Liver (tissue), 9 donors: ENCODE data around the gene WDR45B. TPM values are rescaled to one million over a fixed set of nuclear protein-coding genes. Genes with fewer than 3 reads are reported as not detected.

Experiments
- DNase-seq: peaks from one replicate; pipeline ENCODE4 v3.0.0-alpha.2; 2017; ENCODE audit warnings: low spot score
- H3K27ac ChIP-seq, 2 donors: one replicate each; pipeline ENCODE4 v1.7.0; 2013; ENCODE audit warnings: inconsistent platforms in 2 of 2, low read length in 2 of 2, control low read depth in 1 of 2, low read depth in 1 of 2, mild to moderate bottlenecking in 1 of 2
- H3K27me3 ChIP-seq, 4 donors: one replicate each; pipeline versions ENCODE4 v1.6.1 to v1.7.0; 2013; ENCODE audit warnings: low read length in 3 of 4, inconsistent platforms in 1 of 4, mild to moderate bottlenecking in 1 of 4, moderate library complexity in 1 of 4; ENCODE audit not compliant: control insufficient read depth in 4 of 4, insufficient read depth in 4 of 4
- H3K36me3 ChIP-seq, 4 donors: one replicate each; pipeline versions ENCODE4 v1.6.1 to v1.7.0; 2013; ENCODE audit warnings: low read length in 3 of 4, mild to moderate bottlenecking in 3 of 4, low read depth in 1 of 4, moderate library complexity in 1 of 4; ENCODE audit not compliant: control insufficient read depth in 4 of 4, insufficient read depth in 3 of 4
- H3K4me1 ChIP-seq, 4 donors: one replicate each; pipeline versions ENCODE4 v1.6.1 to v1.7.0; 2013; ENCODE audit warnings: low read length in 3 of 4, mild to moderate bottlenecking in 3 of 4, moderate library complexity in 1 of 4; ENCODE audit not compliant: control insufficient read depth in 4 of 4, insufficient read depth in 4 of 4
- H3K4me3 ChIP-seq, 3 donors: one replicate each; pipeline versions ENCODE4 v1.6.1 to v1.7.0; 2013; ENCODE audit warnings: low read length in 3 of 3, control low read depth in 1 of 3, low read depth in 1 of 3, mild to moderate bottlenecking in 1 of 3
- H3K9ac ChIP-seq, 2 donors: one replicate each; pipeline ENCODE4 v1.7.0; 2013; ENCODE audit warnings: low read length in 2 of 2, mild to moderate bottlenecking in 2 of 2, moderate library complexity in 2 of 2, control low read depth in 1 of 2, low read depth in 1 of 2
- H3K9me3 ChIP-seq, 4 donors: one replicate each; pipeline versions ENCODE4 v1.6.1 to v1.7.0; 2013; ENCODE audit warnings: low read length in 3 of 4; ENCODE audit not compliant: control insufficient read depth in 4 of 4
- EGR1 ChIP-seq, 2 donors: IDR thresholded peaks; 2 replicates each; pipeline ENCODE4 v1.6.1; 2016 to 2018; ENCODE audit warnings: antibody characterized with exemption in 2 of 2, low read depth in 2 of 2
- FOXA1 ChIP-seq: IDR thresholded peaks from 2 replicates; pipeline ENCODE4 v1.6.1; 2016; ENCODE audit warnings: antibody characterized with exemption
- FOXA2 ChIP-seq: IDR thresholded peaks from 2 replicates; pipeline ENCODE4 v1.6.1; 2016; ENCODE audit warnings: antibody characterized with exemption
- GABPA ChIP-seq, 2 donors: IDR thresholded peaks in 1 of 2; conservative IDR thresholded peaks in 1 of 2; 2 replicates each; pipeline ENCODE4 v1.6.1; 2016; ENCODE audit warnings: antibody characterized with exemption in 2 of 2, mild to moderate bottlenecking in 1 of 2, moderate library complexity in 1 of 2
- HNF4A ChIP-seq, 2 donors: conservative IDR thresholded peaks; 2 replicates each; pipeline ENCODE4 v1.6.1; 2016; ENCODE audit warnings: antibody characterized with exemption in 2 of 2, mild to moderate bottlenecking in 2 of 2
- HNF4G ChIP-seq: IDR thresholded peaks from 2 replicates; pipeline ENCODE4 v1.6.1; 2016; ENCODE audit warnings: antibody characterized with exemption
- JUND ChIP-seq, 2 donors: IDR thresholded peaks; 2 replicates each; pipeline ENCODE4 v1.6.1; 2016; ENCODE audit warnings: antibody characterized with exemption in 2 of 2
- RAD21 ChIP-seq, 2 donors: IDR thresholded peaks; 2 replicates each; pipeline ENCODE4 v1.6.1; 2016; ENCODE audit warnings: antibody characterized with exemption in 2 of 2, mild to moderate bottlenecking in 2 of 2
- REST ChIP-seq: IDR thresholded peaks from 2 replicates; pipeline ENCODE4 v1.6.1; 2016; ENCODE audit warnings: antibody characterized with exemption, mild to moderate bottlenecking
- RXRA ChIP-seq, 2 donors: IDR thresholded peaks; 2 replicates each; pipeline ENCODE4 v1.6.1; 2017 to 2018; ENCODE audit warnings: antibody characterized with exemption in 2 of 2, mild to moderate bottlenecking in 1 of 2
- TAF1 ChIP-seq: conservative IDR thresholded peaks from 2 replicates; pipeline ENCODE4 v1.6.1; 2016; ENCODE audit warnings: antibody characterized with exemption, mild to moderate bottlenecking
- YY1 ChIP-seq: IDR thresholded peaks from 2 replicates; pipeline ENCODE4 v1.6.1; 2016; ENCODE audit warnings: antibody characterized with exemption, mild to moderate bottlenecking
- WGBS: extraction: QIAGEN DNeasy Blood & Tissue Kit; methylation state at CpG from one replicate; pipeline ENCODE4 v1.1.7; 2013; 5-methylcytosine and 5-hydroxymethylcytosine counted together
- polyA plus RNA-seq, 2 donors: library from polyadenylated mRNA; stranded (reverse) in 1 of 2; unstranded in 1 of 2; fragments of 200-250 nt in 1 of 2; fragments of >200 nt in 1 of 2; fragmentation: Nextera tagmentation in 1 of 2; extraction: Ambion mirVana in 1 of 2; gene quantifications; one replicate each; pipeline versions ENCODE4 v1.2.1 to v1.2.3, GENCODE V29; 2013 to 2015
- total RNA-seq, 2 donors: library from RNA; depleted of rRNA; stranded (reverse); fragments of >200 nt; gene quantifications; one replicate each; pipeline ENCODE4 v1.2.3, GENCODE V29; 2014
- TF ChIP-seq, protein P1 (sequence below): IDR thresholded peaks from 2 replicates; pipeline ENCODE4 v1.6.1; 2016; ENCODE audit warnings: antibody characterized with exemption
- TF ChIP-seq, protein P2 (sequence below): fragments of 150-350 bp; IDR thresholded peaks from 2 replicates; pipeline ENCODE4 v1.5.1; 2017; ENCODE audit warnings: improper control_type of control experiment, low read depth, low read length; ENCODE audit not compliant: missing input control
- donor health status: healthy.
- donor health status: healthy.
- donor health status: healthy.
- donor health status: healthy.
- donor health status: healthy.

WDR45B gene
- total and polyA plus RNA-seq, 4 donors = 25.4 to 40.9 (median 29.2) TPM

DNA sequence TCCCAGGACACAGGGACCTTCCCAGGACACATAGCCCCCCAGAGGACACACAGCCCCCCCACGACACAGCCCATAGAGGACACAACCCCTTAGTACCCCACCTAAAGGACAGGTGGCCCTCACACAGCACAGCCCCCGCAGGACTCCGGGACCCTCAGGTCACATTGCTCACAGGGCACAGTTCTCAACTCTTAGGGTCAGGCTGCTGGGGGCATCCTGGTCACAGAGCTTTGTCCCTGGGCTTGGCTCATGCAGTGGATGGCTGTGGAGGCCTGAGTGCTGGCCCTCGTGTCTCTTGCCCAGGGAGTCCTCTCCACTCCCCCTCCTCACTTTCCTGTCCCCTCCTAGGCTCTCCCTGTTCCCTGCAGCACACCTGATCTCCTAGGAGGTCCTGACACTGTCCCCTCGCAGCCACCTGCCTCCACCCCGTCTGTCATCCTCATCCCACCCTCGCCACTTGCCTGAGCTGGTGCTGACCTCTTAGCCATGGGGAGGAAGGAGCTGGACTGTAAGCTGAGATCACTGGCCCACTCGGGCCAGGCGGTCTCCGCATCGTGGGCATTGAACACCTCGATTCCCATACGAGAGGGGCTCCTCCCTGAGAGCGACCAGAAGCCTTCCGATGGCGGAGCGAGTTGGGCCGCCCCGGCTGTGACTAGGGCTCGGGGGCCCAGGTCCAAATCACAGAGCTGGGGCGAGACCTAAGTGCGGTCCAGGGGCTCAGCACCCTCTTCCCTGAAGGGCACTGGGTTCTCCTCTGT, 1.4 kb upstream of the WDR45B start:
- Histone ChIP-seq H3K27me3 (no peaks in the 10 kb centered on the region), H3K9me3 (no peaks in the 10 kb centered on the region), H3K36me3 (no peaks in the 10 kb centered on the region), H3K27ac (no peak overlapping the region), H3K4me3 (no peak overlapping the region), H3K9ac (no peak overlapping the region), H3K4me1 (peaks cover 3 to 19% (median 14%) of the 10 kb centered on the region in 4 donors)
- no peak for TF ChIP-seq GABPA (IDR thresholded peaks at IDR 0.05 in 1 of 2, conservative IDR thresholded peaks at IDR 0.05 in 1 of 2)
- no peak for TF ChIP-seq HNF4A (conservative IDR thresholded peaks at IDR 0.05)
- DNase-seq = no peak
- WGBS = 93% methylated on average over 22 of the region's 22 CpGs

- peaks cover 0 to 6% (median 3%) of the 10 kb centered on the region in 4 donors for H3K36me3 ChIP-seq
- peak overlapping the region in 2 of 3 donors; percentile 23 to 26 for H3K4me3 ChIP-seq
- TF ChIP-seq YY1 (no peak), RAD21 (IDR thresholded peaks at IDR 0.05) (no peak), TAF1 (no peak), HNF4G (no peak)
- no peaks in the 10 kb centered on the region for H3K27me3 ChIP-seq
- H3K27ac ChIP-seq = no peak overlapping the region
- peaks cover 3 to 19% (median 14%) of the 10 kb centered on the region in 4 donors for H3K4me1 ChIP-seq
- 16% methylated on average over 24 of the region's 37 CpGs for WGBS
- DNase-seq = no peak
- H3K9ac ChIP-seq = no peak overlapping the region
- no peaks in the 10 kb centered on the region for H3K9me3 ChIP-seq
Observed at GRCh38 chr17:82648742-82649331, 593 bp upstream of the WDR45B start.

DNA sequence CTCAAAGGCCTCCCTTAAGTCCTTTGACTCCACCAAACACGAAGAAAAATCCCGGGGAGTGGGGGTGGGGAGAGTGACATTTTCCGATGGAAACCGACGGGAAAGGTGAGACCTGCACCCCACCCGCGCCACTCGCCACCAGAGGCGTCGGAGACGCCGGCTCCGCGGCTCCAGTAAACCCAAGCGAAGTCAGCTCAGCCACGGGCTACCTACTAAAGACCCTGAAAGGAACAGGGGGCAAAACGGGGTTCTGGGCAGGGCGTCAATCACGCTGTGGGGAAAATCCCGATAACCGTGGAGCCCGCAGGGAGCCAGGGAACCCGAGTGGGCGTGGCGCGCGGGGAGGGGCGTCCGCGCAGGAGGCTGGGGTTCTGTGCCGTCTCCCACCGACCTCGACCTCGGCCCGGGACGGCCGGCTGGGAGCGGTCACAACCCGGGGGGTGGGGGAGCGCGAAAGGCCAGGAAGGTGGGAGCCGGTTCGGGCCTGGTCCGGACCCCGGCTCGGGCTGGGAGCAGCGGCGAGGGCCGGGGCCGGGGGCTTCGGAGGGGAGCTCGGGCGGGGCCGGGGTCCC, 565 bp downstream of the WDR45B start:
- no peaks in the 10 kb centered on the region for H3K27me3 ChIP-seq
- TF ChIP-seq, protein P1, sequence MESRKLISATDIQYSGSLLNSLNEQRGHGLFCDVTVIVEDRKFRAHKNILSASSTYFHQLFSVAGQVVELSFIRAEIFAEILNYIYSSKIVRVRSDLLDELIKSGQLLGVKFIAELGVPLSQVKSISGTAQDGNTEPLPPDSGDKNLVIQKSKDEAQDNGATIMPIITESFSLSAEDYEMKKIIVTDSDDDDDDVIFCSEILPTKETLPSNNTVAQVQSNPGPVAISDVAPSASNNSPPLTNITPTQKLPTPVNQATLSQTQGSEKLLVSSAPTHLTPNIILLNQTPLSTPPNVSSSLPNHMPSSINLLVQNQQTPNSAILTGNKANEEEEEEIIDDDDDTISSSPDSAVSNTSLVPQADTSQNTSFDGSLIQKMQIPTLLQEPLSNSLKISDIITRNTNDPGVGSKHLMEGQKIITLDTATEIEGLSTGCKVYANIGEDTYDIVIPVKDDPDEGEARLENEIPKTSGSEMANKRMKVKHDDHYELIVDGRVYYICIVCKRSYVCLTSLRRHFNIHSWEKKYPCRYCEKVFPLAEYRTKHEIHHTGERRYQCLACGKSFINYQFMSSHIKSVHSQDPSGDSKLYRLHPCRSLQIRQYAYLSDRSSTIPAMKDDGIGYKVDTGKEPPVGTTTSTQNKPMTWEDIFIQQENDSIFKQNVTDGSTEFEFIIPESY = no peak
- no peak for TF ChIP-seq HNF4G
- H3K27ac ChIP-seq = peak overlapping the region; percentile 85 to 92
- WGBS = under 1% methylated on average over 54 of the region's 54 CpGs
- H3K4me3 ChIP-seq = peak overlapping the region; percentile 80 to 94 (median 89)
- peak; percentile 40 for DNase-seq
- H3K9me3 ChIP-seq = no peaks in the 10 kb centered on the region
- H3K36me3 ChIP-seq = peaks cover 0 to 14% (median 10%) of the 10 kb centered on the region in 4 donors
- peaks cover 3 to 19% (median 14%) of the 10 kb centered on the region in 4 donors for H3K4me1 ChIP-seq
- H3K9ac ChIP-seq = peak overlapping the region; percentile 33 to 78

DNA sequence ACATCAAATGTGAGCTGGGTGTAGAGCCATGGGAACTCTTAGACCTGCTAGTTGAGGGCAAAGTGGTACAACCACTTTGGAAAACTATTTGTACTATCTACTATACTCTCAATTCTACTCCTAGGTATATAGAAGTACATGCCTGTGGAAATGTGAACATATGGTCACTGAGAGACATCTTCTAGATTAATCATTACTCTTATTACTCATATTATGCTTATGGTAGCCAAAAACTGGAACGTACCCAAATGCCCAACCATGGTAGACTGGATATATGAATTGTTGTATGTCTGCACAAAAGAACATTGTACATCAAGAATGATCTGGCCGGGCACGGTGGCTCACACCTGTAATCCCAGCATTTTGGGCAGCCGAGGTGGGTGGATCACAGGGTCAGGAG, 2.7 kb downstream of the WDR45B start:
- 96% methylated on average over 4 of the region's 4 CpGs for WGBS
- H3K9me3 ChIP-seq = no peaks in the 10 kb centered on the region
- TF ChIP-seq TAF1 (no peak), RXRA (IDR thresholded peaks at IDR 0.05) (no peak), GABPA (IDR thresholded peaks at IDR 0.05 in 1 of 2, conservative IDR thresholded peaks at IDR 0.05 in 1 of 2) (no peak), EGR1 (IDR thresholded peaks at IDR 0.05; ENCODE audit: low read depth in 2 of 2) (no peak), REST (no peak), JUND (IDR thresholded peaks at IDR 0.05) (no peak), FOXA1 (no peak), FOXA2 (no peak)
- TF ChIP-seq, protein P2, sequence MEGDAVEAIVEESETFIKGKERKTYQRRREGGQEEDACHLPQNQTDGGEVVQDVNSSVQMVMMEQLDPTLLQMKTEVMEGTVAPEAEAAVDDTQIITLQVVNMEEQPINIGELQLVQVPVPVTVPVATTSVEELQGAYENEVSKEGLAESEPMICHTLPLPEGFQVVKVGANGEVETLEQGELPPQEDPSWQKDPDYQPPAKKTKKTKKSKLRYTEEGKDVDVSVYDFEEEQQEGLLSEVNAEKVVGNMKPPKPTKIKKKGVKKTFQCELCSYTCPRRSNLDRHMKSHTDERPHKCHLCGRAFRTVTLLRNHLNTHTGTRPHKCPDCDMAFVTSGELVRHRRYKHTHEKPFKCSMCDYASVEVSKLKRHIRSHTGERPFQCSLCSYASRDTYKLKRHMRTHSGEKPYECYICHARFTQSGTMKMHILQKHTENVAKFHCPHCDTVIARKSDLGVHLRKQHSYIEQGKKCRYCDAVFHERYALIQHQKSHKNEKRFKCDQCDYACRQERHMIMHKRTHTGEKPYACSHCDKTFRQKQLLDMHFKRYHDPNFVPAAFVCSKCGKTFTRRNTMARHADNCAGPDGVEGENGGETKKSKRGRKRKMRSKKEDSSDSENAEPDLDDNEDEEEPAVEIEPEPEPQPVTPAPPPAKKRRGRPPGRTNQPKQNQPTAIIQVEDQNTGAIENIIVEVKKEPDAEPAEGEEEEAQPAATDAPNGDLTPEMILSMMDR = no peak

More for the DNA sequence above, 2.7 kb downstream of the WDR45B start:
- Histone ChIP-seq H3K4me3 (no peak overlapping the region), H3K27me3 (no peaks in the 10 kb centered on the region), H3K36me3 (peaks cover 0 to 19% (median 17%) of the 10 kb centered on the region in 4 donors), H3K4me1 (peaks cover 3 to 19% (median 14%) of the 10 kb centered on the region in 4 donors), H3K27ac (no peak overlapping the region), H3K9ac (no peak overlapping the region)
- DNase-seq = no peak
